AG04449 (cell line): Measurements from ENCODE around the gene MS4A13.

ENCODE experiments used
- CTCF ChIA-PET: fragments of 350-600 bp; formaldehyde crosslinking; extraction: SDS; loops from one replicate; lab custom pipeline; 2021; ENCODE audit warnings: antibody characterized with exemption; lab: Yijun Ruan, JAX
- POLR2A ChIA-PET: fragments of 400-600, 350-600 bp; formaldehyde crosslinking; extraction: SDS; loops from one replicate; lab custom pipeline; 2020; ENCODE audit warnings: antibody characterized with exemption, inconsistent platforms; lab: Yijun Ruan, JAX
- DNase-seq: peaks from one replicate; pipeline ENCODE4 v3.0.0-alpha.2; 2010; ENCODE audit warnings: low read depth, low spot score
- H3K4me3 ChIP-seq: 2 replicates; pipeline ENCODE4 v1.5.1; 2011; ENCODE audit warnings: low read depth, mild to moderate bottlenecking, control low read depth, low read length
- TF ChIP-seq, protein P1 (sequence below): IDR thresholded peaks from one replicate; pipeline ENCODE4 v1.5.1; 2011; ENCODE audit warnings: mild to moderate bottlenecking, moderate library complexity, low read length, control low read depth, inconsistent platforms; ENCODE audit not compliant: insufficient read depth; ENCODE audit errors: missing control alignments

The MS4A13 gene

GRCh38 chr11:60566776-60567175, 51.6 kb downstream of the MS4A13 start:
- CTCF ChIA-PET = no interaction called here
- POLR2A ChIA-PET = no interaction called here
- TF ChIP-seq, protein P1, sequence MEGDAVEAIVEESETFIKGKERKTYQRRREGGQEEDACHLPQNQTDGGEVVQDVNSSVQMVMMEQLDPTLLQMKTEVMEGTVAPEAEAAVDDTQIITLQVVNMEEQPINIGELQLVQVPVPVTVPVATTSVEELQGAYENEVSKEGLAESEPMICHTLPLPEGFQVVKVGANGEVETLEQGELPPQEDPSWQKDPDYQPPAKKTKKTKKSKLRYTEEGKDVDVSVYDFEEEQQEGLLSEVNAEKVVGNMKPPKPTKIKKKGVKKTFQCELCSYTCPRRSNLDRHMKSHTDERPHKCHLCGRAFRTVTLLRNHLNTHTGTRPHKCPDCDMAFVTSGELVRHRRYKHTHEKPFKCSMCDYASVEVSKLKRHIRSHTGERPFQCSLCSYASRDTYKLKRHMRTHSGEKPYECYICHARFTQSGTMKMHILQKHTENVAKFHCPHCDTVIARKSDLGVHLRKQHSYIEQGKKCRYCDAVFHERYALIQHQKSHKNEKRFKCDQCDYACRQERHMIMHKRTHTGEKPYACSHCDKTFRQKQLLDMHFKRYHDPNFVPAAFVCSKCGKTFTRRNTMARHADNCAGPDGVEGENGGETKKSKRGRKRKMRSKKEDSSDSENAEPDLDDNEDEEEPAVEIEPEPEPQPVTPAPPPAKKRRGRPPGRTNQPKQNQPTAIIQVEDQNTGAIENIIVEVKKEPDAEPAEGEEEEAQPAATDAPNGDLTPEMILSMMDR = no peak
- H3K4me3 ChIP-seq = no peak overlapping the region
- DNase-seq = no peak

- ChIA-PET CTCF (no interaction called here), POLR2A (no interaction called here)
- H3K4me3 ChIP-seq = no peak overlapping the region
- TF ChIP-seq, protein P1 = no peak
- no peak for DNase-seq
These were observed 55.8 kb downstream of the MS4A13 start for GRCh38 chr11:60570970-60571369.

DNA sequence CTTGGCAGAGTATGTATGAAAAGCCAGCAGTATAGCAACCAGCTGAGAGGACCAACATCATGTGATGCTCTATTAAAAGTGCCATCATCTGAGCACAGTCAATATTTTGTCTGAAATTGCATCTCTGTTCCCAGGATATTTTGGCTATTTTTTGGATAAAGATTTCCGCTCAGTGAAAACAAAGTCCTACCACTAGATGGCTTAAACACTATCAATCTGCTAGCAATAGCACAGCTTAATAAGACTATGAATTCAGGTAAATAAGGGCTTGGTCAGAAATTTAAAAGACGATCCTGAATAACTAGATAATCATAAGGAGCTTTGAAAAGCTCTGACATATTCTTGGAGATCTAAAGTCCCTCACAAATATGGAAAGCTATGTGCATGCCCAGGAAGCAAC, 74.4 kb downstream of the MS4A13 start:
- CTCF ChIA-PET = no interaction called here
- DNase-seq = no peak
- no peak overlapping the region for H3K4me3 ChIP-seq
- POLR2A ChIA-PET = no interaction called here
- TF ChIP-seq, protein P1 = no peak
